H1 (cell line): Measurements from ENCODE around the gene NUP50. TPM values are rescaled to one million over a fixed set of nuclear protein-coding genes. Genes with fewer than 3 reads are reported as not detected.

Experiments used
- CREB1 ChIP-seq: IDR thresholded peaks from 2 replicates; pipeline ENCODE4 v1.6.1; 2012; ENCODE audit warnings: inconsistent platforms
- EGR1 ChIP-seq: IDR thresholded peaks from 2 replicates; pipeline ENCODE4 v1.6.1; 2011; ENCODE audit warnings: low read depth, low read length, borderline replicate concordance
- POLR2AphosphoS5 ChIP-seq: IDR thresholded peaks from 2 replicates; pipeline ENCODE4 v1.6.1; 2011; ENCODE audit warnings: low read depth, low read length
- RFX5 ChIP-seq: IDR thresholded peaks from 2 replicates; pipeline ENCODE4 v1.6.1; 2011; ENCODE audit warnings: low read depth, low read length, improper control_type of control experiment, borderline replicate concordance
- SP1 ChIP-seq: IDR thresholded peaks from 2 replicates; pipeline ENCODE4 v1.6.1; 2011; ENCODE audit warnings: low read depth, low read length
- polyA plus RNA-seq, 7 experiments: library from polyadenylated mRNA; depleted of rRNA in 3 of 7; stranded (reverse) in 5 of 7; unstranded in 2 of 7; fragments of >200 nt in 5 of 7; fragments of 200-250 nt in 2 of 7; gene quantifications; 1 replicate in 5 of 7; 2 replicates in 1 of 7; 4 replicates in 1 of 7; pipeline versions ENCODE4 v1.2.1 to v1.2.3, GENCODE V29; 2011 to 2013; ENCODE audit warnings: missing spikeins in 2 of 7, mixed read lengths in 2 of 7
- total RNA-seq: library from RNA; stranded (reverse); fragmentation: NEBNext Ultra II Directional; extraction: Animal tissue kit (Norgen Biotek cat#: 25700); gene quantifications from 2 replicates; pipeline ENCODE4 v1.2.1, GENCODE V29; 2021

Gene NUP50
- total and polyA plus RNA-seq, 2 of the 8 experiments (the other 6 are each of a cell fraction or from before 2014, with no cell fraction given), result 20.0 to 112 TPM

- no peak for TF ChIP-seq POLR2AphosphoS5
- TF ChIP-seq RFX5, result no peak
- TF ChIP-seq EGR1, result no peak
- TF ChIP-seq CREB1, result no peak
- TF ChIP-seq SP1, result no peak
These were observed 20.2 kb downstream of the NUP50 start (continued) for GRCh38 chr22:45183974-45184373.
